Measurements from ENCODE around the gene PLA2G4B.

Gene PLA2G4B, protein sequence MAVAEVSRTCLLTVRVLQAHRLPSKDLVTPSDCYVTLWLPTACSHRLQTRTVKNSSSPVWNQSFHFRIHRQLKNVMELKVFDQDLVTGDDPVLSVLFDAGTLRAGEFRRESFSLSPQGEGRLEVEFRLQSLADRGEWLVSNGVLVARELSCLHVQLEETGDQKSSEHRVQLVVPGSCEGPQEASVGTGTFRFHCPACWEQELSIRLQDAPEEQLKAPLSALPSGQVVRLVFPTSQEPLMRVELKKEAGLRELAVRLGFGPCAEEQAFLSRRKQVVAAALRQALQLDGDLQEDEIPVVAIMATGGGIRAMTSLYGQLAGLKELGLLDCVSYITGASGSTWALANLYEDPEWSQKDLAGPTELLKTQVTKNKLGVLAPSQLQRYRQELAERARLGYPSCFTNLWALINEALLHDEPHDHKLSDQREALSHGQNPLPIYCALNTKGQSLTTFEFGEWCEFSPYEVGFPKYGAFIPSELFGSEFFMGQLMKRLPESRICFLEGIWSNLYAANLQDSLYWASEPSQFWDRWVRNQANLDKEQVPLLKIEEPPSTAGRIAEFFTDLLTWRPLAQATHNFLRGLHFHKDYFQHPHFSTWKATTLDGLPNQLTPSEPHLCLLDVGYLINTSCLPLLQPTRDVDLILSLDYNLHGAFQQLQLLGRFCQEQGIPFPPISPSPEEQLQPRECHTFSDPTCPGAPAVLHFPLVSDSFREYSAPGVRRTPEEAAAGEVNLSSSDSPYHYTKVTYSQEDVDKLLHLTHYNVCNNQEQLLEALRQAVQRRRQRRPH

GRCh38 chr15:41838400-41838897 lies at the start of gene PLA2G4B:
PLA2G4B (plus strand) TSS chr15:41838847; CDS start chr15:41838914, 67 bp downstream.
- DNase-seq, result no peak

- DNase-seq, result no peak
Observed at GRCh38 chr15:41789236-41789635, 49.4 kb upstream of the PLA2G4B start.

DNA sequence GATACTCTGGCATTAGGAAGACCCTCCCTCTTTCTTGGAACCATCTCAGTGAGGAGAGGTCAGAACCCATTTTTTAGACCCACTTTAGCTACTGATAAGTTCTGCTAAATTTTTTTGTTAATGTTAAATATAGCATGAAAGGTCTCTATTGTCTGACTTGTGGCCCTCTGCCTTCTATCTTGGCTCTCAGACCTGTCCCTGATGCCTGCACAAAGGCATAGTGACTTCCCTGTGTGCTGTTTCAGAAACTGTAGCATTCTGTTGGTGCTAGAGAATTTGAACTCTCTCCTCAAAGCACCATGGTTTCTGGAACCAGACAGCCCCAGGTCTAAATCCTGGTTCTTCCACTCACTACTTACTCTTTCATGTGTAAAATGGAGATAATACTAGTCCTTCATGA lies 49.0 kb upstream of the PLA2G4B start:
- DNase-seq, result no peak

GRCh38 chr15:41790169-41790568 lies 48.5 kb upstream of the PLA2G4B start:
- DNase-seq, result no peak

- DNase-seq, result no peak
Observed at GRCh38 chr15:41790756-41791546, 47.7 kb upstream of the PLA2G4B start.

DNA sequence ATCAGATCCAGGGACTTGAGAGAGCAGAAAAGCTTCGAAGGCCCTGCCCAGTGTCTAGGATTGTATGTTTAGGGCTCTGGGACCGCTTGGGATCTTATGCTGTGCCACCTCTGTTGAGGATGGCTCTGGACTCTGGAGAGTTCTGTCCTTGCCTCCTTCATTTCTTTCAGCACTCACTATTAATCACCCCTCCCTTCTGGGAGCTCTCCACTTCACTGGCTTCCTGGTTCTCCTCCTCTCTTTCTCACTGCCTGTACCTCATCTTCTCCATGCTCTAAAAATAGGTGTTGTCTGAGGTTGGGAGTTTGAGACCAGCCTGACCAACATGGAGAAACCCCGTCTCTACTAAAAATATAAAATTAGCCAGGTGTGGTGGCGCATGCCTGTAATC lies 47.1 kb upstream of the PLA2G4B start:
- no peak for DNase-seq

DNA sequence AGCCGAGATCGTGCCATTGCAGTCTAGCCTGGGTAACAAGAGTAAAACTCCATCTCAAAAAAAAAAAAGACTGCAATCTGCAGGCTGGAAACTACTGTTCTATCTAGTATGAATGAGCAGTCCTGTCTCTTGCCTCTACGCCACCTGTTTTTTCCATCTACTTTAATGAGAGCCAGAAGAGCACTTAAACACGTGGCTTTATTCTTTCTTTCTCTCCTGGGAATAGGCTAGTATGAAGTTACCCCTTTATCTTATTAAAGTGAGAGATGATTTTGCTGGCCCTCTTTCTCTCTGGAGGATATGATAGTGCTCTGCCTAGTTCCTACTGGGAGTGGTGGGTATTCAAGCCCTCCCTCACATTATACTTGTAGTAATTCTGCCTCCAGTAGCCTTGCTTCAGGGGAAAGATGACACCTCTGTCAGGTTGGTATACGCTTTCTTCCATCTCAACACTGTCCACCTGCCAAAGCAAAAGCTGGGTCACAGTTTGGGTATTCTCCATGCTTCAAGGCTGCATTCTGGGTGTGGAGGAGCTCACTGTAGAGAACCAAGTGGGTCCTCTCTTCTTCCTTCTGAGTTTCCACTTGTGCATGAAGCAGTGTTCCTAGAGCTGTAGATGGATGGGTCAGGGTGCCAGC lies 46.5 kb upstream of the PLA2G4B start:
- DNase-seq, result no peak

DNA sequence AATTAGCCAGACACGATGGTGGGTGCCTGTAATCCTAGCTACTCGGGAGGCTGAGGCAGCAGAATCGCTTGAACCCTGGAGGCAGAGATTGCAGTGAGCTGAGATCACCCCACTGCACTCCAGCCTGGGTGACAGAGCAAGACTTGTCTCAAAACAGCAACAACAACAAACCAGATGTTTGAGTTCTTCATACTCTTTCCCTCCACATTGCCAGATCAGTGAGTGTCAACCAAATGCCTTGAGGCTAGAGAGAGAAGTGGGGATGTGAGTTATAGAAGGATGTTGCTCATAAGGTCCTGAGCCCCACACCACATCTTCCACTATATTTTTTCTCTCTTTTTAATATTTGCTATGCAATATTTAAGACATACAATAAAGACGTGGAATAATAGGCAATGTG lies 44.6 kb upstream of the PLA2G4B start:
- no peak for DNase-seq

- no peak for DNase-seq
Observed at GRCh38 chr15:41795996-41796856, 42.4 kb upstream of the PLA2G4B start.

- no peak for DNase-seq
Observed at GRCh38 chr15:41797201-41797944, 41.3 kb upstream of the PLA2G4B start.

DNA sequence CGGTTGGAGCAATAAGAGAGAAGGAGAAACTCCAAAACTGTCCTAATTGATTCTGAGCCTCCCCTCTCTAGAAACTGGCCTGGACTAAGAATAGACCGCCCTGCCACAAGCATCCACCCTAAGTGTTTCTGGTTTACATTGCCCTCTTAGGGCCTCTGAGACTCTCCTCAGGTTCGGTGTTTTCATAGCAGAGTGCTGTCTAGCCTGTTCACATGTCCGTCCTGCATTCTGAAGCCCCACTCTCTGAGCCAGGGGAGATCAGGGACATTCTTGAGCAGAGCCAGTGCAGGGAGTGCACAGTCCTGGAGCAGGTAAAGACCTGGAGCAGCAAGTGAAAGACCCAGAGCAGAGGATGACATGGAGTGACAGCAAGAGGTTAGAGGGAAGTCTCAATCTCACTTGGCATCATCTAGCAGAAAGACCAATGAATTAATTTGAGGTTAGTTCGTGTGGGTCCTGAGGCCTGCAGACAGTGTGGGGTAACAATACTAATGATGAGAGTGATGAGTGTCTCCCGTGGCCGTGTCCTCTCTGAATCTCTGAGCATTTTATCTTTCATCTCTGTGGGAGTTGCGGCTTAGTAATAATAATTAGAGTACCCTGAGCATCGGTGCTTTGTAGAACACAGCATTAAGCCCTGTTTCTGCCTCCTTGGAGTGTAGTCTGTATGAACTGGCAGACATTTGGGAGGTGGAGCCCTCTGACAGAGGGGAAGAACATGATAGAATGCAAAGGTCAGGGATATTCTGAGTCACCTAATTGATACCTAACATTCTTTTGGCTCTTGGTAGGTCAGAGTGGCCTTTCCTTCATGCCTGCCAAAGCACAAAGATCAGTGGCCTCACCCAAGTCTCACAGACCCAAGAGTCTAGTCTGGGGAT lies 39.8 kb upstream of the PLA2G4B start:
- no peak for DNase-seq

GRCh38 chr15:41799488-41799805 lies 39.2 kb upstream of the PLA2G4B start:
- no peak for DNase-seq

DNA sequence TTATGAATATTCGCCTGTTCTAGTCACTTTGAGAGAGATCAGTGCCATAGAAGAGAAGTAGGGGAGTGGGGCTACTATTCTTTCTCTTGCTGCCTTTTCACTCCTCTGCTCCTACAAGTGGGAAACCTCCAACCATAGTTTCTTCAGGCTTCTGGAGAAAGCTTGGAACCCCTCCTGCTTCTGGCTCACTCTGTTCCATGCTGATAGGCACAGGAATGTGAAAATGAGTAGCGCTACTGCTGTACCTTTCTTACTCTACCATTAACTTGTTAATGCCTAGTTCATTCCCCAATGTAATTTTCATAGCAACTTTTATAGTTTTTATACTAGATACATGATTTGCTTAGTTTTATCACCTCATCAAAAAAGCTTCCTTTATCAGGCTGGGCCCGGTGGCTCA lies 37.5 kb upstream of the PLA2G4B start:
- no peak for DNase-seq

DNA sequence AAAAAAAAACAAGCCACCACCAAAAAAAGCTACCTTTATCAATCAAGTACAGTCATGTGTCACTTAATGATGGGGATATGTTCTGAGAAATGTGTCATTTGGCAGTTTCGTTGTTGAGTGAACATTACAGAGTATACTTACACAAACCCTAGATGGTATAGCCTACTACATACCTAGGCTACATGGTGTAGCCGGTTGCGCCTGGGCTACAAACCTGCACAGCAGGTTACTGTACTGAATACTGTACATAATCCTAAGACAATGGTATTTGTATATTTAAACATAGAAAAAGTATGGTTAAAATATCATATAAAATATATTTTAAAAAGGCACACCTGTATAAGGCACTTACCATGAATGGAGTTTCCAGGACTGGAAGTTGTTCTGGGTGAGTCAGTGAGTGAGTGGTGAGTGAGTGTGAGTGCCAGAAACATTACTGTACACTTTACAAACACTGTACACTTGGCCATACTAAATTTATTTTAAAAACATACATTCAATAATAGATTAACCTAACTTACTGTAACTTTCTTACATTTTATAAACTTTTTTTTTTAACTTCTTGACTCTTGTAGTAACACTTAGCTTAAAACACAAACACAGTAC lies 36.7 kb upstream of the PLA2G4B start:
- no peak for DNase-seq

DNA sequence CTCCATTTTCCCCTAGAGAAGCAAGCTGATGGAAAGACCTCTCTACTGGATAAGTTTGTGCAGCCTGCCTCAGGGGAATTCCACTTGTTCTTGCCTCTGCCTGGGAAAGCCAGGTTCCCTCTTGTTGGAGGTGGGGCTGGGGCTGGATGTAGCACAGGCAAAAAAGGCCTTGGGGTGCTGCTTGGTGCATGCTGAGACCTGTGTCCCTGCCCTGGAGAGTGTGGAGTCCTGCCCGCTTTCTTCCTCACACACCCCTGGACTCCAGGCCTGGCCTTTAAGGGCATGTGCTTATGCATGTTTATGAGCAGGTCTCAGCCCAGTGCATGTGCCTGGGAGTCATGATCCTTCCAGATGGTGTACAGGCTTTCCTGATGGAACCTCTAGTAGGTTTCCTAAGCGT lies 34.3 kb upstream of the PLA2G4B start:
- DNase-seq, result no peak

GRCh38 chr15:41804916-41805666 lies 33.6 kb upstream of the PLA2G4B start:
- no peak for DNase-seq

GRCh38 chr15:41805711-41806110 lies 32.9 kb upstream of the PLA2G4B start:
- no peak for DNase-seq

GRCh38 chr15:41806291-41807181 lies 32.1 kb upstream of the PLA2G4B start:
- DNase-seq, result no peak
